GM20000 (cell line): ENCODE measurements around the gene ZC2HC1B.
"Not testable (repeated sequence)": the region's sequence is repeated elsewhere in the genome, so short reads cannot be mapped to it uniquely, and the experiment has no call there.

Source experiments
- DNase-seq: peaks from one replicate; pipeline ENCODE4 v3.0.0; 2012; ENCODE audit warnings: low spot score
- CTCF ChIP-seq: IDR thresholded peaks from 2 replicates; pipeline ENCODE4 v1.5.1; 2012; ENCODE audit warnings: mild to moderate bottlenecking, control low read depth; ENCODE audit errors: extremely low read depth, missing control alignments

ZC2HC1B gene

GRCh38 chr6:143912671-143913070, 48.4 kb downstream of the ZC2HC1B start:
- TF ChIP-seq CTCF = no peak
- no peak for DNase-seq

GRCh38 chr6:143917026-143917425, 52.8 kb downstream of the ZC2HC1B start:
- DNase-seq = not testable (repeated sequence)

GRCh38 chr6:143928853-143929252, 64.6 kb downstream of the ZC2HC1B start:
- no peak for DNase-seq
- TF ChIP-seq CTCF = no peak

- DNase-seq = no peak
- TF ChIP-seq CTCF = no peak
Measured at GRCh38 chr6:143929975-143930374, 65.7 kb downstream of the ZC2HC1B start.

- TF ChIP-seq CTCF = no peak
- DNase-seq = no peak
Measured at GRCh38 chr6:143934331-143934730, 70.1 kb downstream of the ZC2HC1B start.

- no peak for TF ChIP-seq CTCF
Measured at GRCh38 chr6:143934867-143935266, 70.6 kb downstream of the ZC2HC1B start.

GRCh38 chr6:143936347-143936746, 72.1 kb downstream of the ZC2HC1B start:
- DNase-seq = no peak
- no peak for TF ChIP-seq CTCF

More at GRCh38 chr6:143934867-143935266, 70.6 kb downstream of the ZC2HC1B start:
- DNase-seq = no peak

GRCh38 chr6:143936778-143937667, 72.7 kb downstream of the ZC2HC1B start:
- TF ChIP-seq CTCF = no peak
- no peak for DNase-seq
